Skeletal muscle cell (primary cell): ENCODE results near the gene PRDM15.

ENCODE experiments used
- DNase-seq: peaks from one replicate; pipeline ENCODE4 v3.0.0-alpha.2; 2010; ENCODE audit warnings: low read depth
- H3K4me3 ChIP-seq: 2 replicates; pipeline ENCODE4 v1.5.1; 2011; ENCODE audit warnings: low read depth, mild to moderate bottlenecking, control low read depth, low read length, moderate library complexity

PRDM15 gene, protein sequence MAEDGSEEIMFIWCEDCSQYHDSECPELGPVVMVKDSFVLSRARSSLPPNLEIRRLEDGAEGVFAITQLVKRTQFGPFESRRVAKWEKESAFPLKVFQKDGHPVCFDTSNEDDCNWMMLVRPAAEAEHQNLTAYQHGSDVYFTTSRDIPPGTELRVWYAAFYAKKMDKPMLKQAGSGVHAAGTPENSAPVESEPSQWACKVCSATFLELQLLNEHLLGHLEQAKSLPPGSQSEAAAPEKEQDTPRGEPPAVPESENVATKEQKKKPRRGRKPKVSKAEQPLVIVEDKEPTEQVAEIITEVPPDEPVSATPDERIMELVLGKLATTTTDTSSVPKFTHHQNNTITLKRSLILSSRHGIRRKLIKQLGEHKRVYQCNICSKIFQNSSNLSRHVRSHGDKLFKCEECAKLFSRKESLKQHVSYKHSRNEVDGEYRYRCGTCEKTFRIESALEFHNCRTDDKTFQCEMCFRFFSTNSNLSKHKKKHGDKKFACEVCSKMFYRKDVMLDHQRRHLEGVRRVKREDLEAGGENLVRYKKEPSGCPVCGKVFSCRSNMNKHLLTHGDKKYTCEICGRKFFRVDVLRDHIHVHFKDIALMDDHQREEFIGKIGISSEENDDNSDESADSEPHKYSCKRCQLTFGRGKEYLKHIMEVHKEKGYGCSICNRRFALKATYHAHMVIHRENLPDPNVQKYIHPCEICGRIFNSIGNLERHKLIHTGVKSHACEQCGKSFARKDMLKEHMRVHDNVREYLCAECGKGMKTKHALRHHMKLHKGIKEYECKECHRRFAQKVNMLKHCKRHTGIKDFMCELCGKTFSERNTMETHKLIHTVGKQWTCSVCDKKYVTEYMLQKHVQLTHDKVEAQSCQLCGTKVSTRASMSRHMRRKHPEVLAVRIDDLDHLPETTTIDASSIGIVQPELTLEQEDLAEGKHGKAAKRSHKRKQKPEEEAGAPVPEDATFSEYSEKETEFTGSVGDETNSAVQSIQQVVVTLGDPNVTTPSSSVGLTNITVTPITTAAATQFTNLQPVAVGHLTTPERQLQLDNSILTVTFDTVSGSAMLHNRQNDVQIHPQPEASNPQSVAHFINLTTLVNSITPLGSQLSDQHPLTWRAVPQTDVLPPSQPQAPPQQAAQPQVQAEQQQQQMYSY

DNA sequence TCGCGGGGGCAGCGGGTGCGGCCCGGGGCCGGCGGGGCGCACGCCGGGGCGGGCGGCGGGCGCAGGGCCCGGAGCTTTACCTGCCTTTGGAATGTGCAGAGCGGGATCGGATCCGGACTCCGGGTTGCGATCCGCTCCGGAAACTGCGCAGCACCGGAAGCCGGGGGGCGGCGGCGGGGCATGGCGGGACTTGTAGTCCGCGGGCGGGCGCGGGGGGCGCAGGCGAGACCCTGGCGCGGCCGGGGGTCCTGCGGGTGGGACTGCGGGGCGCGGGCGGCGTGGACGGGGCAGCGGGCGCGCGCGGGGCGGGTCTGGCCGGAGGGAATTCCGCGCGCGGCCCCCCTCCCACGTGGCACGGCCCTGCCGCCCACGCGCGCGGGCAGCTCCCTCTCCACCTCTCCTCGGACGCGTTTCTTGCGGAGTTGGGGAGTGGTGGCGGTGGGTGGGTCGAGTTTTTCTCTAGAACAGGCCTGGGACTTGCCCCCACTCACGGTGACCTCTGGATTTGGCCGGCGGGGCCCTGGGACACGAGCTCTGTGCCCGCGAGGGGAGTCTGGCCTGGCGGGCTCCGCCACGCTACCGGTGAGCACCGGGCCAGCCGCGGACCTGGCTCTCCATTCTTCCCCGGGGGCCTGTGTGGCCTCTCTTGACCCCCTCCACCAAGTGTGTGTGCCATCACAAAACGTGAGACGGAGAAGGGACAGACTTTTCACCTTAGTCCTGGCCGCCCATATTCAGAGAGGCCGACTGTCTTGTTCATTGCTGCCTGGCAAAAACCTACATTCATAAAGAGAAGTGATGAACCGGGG, at the start of gene PRDM15:
Gene PRDM15, minus strand, starts transcription at position 155 of the 809 bp plus-strand sequence. CDS start 18,981 bp downstream, outside the sequence.
- peak; percentile 68 for DNase-seq
- H3K4me3 ChIP-seq = peak within 1 kb of the TSS; percentile 94

DNA sequence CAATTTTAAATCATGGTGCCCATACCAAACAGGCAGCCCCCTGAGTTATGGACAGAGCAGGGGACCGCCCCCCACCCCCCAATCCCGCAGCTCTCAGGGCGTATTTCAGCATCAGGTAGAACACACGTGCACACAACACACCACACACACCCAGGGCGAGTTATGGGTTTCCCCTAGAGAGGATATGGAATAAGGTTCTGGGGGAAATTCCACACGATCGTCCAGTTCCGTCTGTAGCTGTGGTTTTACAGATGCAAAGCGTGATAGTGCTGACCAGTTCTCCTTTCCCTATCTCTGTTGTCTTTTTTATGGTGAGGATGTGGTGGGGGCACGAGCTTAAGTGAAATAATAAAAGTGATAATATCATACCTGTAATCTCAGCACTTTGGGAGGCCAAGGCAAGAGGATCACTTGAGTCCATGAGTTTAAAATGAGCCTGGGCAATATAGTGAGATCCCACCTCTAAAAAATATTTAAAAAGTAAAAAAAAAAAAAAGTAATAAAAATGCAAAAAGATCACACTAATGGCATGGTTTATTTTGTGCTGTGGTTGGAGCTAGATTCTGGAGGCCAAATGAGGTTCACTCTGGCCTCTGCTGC, 49.6 kb upstream of the PRDM15 start:
- DNase-seq = no peak
- H3K4me3 ChIP-seq = no peak overlapping the region

DNA sequence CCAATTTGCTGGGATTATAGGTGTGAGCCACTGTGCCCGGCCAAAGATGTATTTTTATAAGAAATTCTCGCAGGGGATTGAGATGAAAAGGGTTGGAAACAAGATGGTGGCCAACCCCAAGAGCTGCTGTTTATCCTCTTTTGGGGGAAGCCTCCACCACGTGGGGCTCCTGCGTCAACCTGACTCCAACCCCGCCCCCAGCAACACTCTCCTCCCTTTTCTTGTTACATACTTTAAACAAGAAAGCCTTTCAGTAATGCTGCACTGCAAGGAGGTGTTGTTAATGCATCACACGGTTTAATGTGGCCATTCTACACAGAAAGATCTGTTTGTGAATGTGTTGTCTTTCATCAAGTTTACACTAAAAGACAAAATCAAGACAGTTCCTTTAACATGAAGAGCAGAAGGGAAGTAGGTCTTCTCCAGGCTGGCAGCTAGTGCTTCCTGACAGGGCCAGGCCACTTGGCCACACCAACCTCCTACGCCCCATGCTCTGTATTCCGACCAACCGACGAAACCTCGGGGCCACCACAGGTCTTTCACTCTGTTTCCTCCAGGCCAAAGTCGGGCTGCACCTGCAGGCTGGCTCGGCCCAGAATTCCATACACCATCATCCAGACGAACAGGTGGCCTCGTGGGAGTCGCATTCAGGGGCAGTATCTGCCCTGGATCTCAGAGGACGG, 48.7 kb upstream of the PRDM15 start:
- no peak for DNase-seq
- no peak overlapping the region for H3K4me3 ChIP-seq

DNA sequence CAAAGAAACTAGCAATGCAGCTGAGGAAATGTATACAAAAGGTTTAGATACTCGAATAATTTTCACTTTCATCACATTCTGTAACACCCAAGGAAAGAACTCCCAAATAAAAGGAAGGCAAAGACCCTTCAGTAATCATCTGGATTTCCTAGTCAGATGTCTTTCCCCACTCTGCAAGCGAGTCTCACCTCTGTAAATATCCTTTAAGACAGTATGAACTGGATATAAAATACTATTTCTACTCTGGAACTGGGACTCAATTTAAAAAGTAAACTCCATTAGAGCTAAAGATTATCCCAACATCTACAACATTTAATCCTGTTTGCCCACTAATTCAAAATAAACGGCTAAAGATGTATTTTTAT, 47.6 kb upstream of the PRDM15 start:
- H3K4me3 ChIP-seq = peak overlapping the region; percentile 25
- DNase-seq = no peak

DNA sequence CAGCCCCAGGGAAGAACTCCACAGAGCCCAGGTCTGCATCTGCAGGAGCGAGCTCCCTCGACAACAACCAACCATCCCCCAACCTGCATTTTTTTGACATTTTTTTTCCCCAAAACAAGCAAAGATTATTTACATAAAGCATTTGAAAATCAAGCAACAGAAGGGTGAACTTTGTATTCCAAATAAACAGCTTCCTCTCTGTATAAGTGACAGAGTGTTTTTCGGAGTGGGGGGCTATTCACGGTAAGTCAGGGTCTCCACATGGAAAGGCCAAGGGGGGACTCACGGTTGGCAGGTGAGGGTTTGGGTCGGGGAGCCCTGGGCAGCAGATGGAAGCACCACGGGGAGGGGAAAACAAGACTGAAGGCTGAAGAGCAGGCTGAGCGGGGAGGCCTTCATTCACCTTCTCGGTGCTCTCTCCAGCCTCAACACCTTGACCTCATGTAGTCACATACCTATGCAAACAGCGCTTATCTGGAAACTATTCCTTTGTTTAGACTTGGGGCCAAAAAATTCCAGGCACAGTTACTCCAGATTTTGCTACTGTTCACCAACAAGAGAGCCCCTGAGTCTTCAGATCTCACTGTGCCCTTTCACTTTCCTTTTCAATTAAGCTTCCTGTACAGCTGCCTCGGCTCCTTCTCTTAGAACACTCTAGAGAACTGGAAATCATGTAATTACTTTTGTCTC, 47.1 kb upstream of the PRDM15 start:
- no peak for DNase-seq
- H3K4me3 ChIP-seq = peak overlapping the region; percentile 25

DNA sequence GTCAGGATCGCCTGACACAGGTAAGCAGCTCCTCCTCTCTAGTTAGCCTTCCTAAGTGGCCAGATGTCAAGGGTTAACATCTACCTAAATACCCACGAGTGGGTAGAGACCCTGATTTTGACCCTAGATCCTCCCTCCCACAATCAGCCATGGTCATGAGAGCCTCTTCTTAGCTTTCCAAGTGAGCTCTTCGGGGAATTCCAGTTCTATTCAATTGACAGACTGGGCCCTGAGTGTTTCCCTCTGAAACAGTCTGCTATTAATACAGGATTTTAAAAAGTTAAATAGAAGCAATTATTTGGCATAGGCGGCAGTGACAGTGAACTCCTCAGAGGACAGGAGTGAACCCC, 46.6 kb upstream of the PRDM15 start:
- H3K4me3 ChIP-seq = no peak overlapping the region
- DNase-seq = no peak

DNA sequence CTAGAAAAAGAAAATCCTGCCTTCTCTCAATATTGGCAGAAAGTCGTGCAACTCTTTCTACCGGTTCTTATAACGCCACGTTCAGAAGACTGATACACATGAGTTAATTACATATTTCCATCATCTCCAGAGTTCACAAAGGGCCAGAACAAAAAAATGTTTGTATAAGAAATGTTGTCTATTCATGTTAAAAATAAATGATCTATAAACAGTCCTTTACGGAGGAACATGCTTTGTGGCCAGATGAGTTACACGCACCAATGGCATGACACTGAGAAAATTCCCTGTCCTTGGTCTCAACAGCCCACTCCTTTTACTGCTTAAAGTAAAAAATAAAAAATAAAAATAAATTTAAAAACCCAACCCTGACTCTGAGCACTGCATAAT, 45.2 kb upstream of the PRDM15 start:
- DNase-seq = no peak
- no peak overlapping the region for H3K4me3 ChIP-seq

DNA sequence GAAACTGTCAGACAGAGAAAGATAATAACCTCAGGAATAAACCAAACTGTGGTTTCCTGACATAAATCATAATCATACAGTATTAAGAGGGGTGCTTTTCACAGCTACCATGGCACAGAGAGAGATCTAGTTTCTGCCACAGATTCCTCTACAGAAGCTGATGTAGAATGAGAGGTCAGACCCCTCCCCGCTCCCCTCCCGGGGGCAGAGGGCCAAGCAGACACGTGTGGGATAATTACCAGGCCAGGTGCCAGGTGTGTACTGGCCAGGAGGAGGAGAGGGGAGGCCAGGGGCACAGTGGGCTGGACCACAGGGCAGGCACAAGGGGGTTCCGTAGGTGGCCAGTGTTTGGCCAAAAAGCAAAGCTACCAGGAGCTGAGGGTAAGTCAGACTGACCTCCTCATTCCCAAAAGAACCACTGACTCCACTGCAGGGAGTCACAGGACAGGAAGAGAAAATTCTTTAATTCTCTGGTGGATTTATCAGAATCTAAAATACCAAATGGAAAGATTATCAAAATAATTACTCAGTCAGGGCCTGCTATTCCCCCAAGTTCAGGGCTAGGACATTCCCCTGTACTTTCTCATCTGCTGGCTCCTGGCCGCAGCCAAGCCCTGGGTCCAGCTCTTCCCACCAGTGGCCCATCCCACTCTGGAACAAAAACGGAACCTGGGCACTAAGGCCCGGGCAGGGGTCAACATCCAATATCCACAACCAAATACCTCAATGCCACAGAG, 44.7 kb upstream of the PRDM15 start:
- DNase-seq = peak; percentile 67
- no peak overlapping the region for H3K4me3 ChIP-seq

DNA sequence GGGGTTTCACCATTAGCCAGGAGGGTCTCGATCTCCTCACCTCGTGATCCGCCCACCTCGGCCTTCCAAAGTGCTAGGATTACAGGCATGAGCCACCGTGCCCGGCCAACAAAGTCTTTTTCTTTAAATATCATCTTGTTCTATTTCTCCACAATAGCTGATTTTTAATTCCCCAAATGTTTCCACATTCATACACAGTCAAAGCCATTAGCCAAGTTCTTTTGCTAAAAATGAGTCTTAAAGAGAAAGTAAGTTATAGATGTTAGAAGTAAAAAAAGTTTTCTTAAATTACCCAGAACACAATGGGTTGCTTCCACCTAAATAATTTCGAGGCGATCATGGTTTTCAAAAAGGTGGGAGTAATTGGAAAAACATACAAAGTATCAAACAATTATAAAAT, 44.0 kb upstream of the PRDM15 start:
- no peak overlapping the region for H3K4me3 ChIP-seq
- DNase-seq = no peak

DNA sequence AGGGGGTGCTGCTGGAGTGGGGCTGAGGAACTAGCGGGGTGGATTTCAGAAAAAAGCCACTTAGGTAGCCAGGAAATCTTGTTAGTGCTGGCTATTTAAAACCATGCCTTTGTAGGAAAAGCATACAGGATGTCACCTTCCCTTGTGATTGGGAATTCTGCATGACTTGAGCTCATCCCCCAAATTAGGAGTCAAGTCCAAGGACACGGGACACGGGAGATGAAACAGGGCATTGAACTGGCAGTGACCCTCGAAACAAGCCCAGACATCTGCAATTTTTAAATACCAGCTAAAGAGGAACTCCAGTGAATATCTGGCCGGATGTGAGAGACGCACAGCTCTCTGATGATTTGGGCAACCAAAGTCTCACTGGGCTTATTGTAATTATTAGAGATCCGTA, 41.9 kb upstream of the PRDM15 start:
- no peak overlapping the region for H3K4me3 ChIP-seq
- no peak for DNase-seq

DNA sequence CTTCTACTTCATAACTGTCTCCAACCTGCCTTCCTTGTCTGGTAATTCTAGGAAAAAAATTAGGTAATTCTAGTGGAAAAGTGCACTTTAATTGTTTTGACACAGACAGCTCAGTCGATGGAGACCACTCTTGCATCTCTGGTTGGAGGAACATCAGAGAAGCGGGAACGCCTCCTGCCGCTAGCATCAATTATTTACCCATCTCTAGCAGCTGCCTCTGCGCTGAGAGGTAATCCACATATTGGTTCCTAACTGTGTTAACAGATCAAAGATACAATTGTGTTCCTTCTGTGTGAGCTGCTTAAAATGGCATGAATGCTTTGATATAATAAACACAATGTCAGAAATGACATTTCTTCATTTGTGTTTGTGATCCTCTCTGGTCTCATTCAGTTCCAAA, 41.3 kb upstream of the PRDM15 start:
- no peak for DNase-seq
- no peak overlapping the region for H3K4me3 ChIP-seq

DNA sequence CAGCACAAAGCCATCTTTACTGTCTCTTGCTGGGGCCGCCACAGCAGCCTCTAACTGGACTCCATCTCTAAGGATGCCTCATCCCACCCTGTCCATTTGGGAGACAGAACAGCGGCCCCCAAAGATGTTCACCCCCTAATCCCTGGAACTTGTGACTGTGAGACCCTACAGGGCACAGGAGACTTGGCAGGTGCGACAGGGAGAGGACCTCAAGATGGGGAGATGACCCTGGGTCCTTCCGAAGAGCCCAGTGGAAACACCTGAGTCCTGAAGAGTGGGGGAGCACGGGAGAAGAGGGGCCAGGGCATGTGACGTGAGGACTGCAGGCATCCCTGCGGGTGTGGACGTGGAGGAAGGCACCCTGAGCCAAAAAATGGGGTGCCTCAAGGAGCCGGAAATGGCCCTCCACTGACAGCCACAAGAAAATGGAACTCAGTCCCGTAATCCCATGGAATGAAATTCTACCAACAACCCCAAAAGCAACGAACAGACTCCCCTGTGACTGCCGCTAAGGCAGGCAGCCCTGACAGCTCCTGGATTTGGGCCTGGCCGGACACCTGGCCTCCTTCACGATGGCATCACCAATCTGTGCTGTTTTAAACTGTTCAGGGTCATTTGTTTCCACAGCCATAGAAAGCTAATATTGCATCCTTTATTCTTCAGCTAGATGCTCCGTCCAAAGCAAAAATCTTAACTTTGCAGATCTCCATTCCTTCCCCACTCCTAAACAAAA, 40.7 kb upstream of the PRDM15 start:
- no peak for DNase-seq
- no peak overlapping the region for H3K4me3 ChIP-seq

DNA sequence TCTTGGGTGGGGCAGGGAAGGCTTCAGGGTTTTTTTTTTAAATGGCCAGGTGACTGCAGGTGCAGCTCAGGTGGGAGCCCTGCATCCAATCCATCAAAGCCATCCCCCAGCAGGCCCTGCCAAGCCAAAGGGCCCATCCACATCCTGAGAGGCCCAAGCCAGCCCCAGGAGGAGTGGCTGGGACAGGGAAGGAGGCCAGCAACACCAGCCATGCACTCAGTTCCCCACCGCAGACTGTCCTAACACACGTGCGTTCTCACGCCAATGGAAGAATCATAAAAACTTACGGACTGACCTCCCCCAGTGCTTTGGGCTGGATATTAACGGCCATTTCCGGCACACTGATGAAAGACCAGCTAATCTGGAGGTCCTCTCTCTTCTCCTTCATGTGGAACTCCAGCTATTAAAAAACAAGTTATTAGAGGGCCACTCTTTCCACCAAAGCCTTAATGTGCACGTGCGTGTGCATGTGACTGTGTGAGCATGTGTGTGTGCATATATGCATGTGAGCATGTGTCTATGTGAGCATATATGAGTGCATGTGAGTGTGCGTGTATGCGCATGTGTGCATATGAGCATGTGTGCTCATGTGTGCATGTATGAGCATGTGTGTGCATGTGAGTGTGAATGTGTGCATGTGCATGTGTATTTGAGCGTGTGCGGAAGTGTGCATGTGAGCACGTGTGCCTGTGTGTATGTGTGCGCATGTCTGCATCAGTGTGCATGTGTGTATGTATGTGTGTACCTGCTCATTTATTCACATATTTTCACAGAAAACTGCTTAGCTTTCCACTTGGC, 39.6 kb upstream of the PRDM15 start:
- H3K4me3 ChIP-seq = no peak overlapping the region
- DNase-seq = no peak

DNA sequence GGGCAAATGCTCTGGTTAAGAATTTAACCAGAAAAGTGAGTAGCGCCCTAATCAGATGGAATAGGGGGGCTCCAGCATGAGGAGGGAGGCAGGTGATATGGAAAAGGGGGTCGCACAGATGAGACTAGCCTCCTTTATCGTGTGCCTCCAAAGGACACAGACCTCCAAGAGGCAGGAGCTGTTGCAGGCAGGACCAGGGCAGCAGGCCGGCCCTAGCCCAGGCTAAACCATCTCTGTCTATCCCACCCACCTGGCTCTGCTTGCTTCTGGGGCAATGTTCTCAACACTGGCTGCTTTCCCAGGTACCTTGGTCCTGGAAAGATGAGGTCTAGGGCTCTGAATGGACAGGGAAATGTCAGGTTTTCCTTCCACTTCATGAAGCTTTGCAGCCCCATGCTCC, 38.4 kb upstream of the PRDM15 start:
- no peak overlapping the region for H3K4me3 ChIP-seq
- no peak for DNase-seq

DNA sequence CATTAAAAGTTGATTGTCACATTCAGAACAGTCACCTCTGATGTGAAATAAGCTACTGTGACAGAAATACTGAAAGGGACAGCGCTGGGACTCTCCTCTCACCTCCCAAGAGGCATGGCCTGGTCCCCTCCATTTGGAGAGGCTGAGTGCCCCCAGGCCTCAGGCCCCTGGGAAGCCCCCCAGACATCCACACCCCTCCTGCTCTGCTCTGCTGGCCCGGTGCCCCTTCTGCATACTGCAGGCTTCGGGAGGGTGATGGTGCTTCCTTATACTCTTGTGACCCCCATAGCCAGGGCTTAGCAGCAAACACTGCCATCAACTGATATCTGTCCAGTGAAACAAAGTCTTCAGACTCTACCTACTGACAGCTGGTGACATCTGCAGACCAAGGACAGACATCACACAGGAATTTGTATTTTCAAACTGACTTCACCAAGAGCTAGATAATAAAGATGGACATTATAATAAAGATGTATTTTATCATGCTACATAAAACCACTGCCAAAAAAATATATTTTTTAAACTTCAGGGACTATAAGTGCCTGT, 37.8 kb upstream of the PRDM15 start:
- no peak for DNase-seq
- no peak overlapping the region for H3K4me3 ChIP-seq

DNA sequence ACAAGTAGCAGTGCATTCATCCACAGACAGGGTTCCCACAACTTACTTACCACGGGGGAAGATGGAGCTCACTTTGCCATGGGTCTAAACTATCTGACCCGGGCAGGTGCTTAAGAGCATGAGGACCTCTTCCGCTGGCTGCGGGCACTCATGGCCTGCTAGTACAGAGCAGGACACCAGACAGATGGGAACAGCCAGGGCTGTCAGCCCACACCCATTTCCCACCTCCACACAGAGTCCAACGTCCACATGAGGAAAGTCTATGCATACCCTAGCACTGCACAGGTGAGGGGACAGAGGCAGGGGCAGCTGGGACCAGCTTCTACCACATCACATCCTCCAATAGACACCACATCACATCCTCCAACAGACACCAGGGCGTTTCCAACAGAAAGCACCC, 35.8 kb upstream of the PRDM15 start:
- no peak for DNase-seq
- H3K4me3 ChIP-seq = no peak overlapping the region
